HepG2 (cell line): ENCODE measurements around the gene PRR5L.

Source experiments
- FIP1L1 ChIP-seq: fragments of 200-400 bp; formaldehyde crosslinking; IDR thresholded peaks from 2 replicates; pipeline ENCODE4 v1.6.1; 2018; ENCODE audit warnings: low read depth, mild to moderate bottlenecking, low read length, moderate library complexity, borderline replicate concordance; ENCODE audit not compliant: insufficient read depth
- FOXC1 ChIP-seq: sonication (generic); formaldehyde crosslinking; IDR thresholded peaks from 2 replicates; pipeline ENCODE4 v1.8.0; 2022; ENCODE audit warnings: mild to moderate bottlenecking, missing genetic modification reagents, borderline replicate concordance
- GATAD2A ChIP-seq: IDR thresholded peaks from 2 replicates; pipeline ENCODE4 v1.6.1; 2016
- HMG20A ChIP-seq: IDR thresholded peaks from 2 replicates; pipeline ENCODE4 v1.6.1; 2016; ENCODE audit warnings: borderline replicate concordance
- RFX5 ChIP-seq: IDR thresholded peaks from 2 replicates; pipeline ENCODE4 v1.6.1; 2011; ENCODE audit warnings: low read depth, low read length, improper control_type of control experiment
- TAF1 ChIP-seq: sonication (generic); formaldehyde crosslinking; IDR thresholded peaks from 2 replicates; pipeline ENCODE4 v1.4.0; 2020; ENCODE audit warnings: missing genetic modification reagents
- ZBTB1 ChIP-seq: sonication (generic); formaldehyde crosslinking; IDR thresholded peaks from 2 replicates; pipeline ENCODE4 v1.4.0; 2020; ENCODE audit warnings: missing genetic modification reagents, borderline replicate concordance
- ZC3H13 ChIP-seq: sonication (generic); formaldehyde crosslinking; IDR thresholded peaks from 2 replicates; pipeline ENCODE4 v1.8.1; 2023; ENCODE audit warnings: mild to moderate bottlenecking, missing genetic modification reagents, moderate library complexity

GRCh38 chr11:36475192-36475591 is 179.1 kb downstream of the PRR5L start:
- TF ChIP-seq RFX5, result no peak
- no peak for TF ChIP-seq ZBTB1
- TF ChIP-seq FIP1L1, result no peak
- TF ChIP-seq HMG20A (CRISPR knock-in tag), result no peak
- no peak for TF ChIP-seq TAF1 (CRISPR knock-in tag)
- no peak for TF ChIP-seq ZC3H13 (CRISPR knock-in tag)
- no peak for TF ChIP-seq GATAD2A (CRISPR knock-in tag)
- no peak for TF ChIP-seq FOXC1 (CRISPR knock-in tag)
